WTC11 (cell line): ENCODE measurements around the gene GTSE1. TPM values are rescaled to one million over a fixed set of nuclear protein-coding genes. Genes with fewer than 3 reads are reported as not detected.

Experiments
- ATAC-seq: fragments of 200-7000 bp; cut with Tn5 transposase; 2 replicates; pipeline ENCODE4 v1.10.0; 2021; ENCODE audit warnings: mild to moderate bottlenecking, moderate library complexity
- CTCF ChIA-PET: fragments of 300-600 bp; sonication (Branson Sonifier 250); formaldehyde crosslinking; loops from one replicate; lab custom pipeline; 2021; ENCODE audit warnings: antibody characterized with exemption; lab: Charles Lee
- POLR2A ChIA-PET: fragments of 350-600 bp; sonication (Branson Sonifier 250); formaldehyde crosslinking; loops from one replicate; lab custom pipeline; 2021; ENCODE audit warnings: antibody characterized with exemption; lab: Charles Lee
- DNase-seq: peaks from one replicate; pipeline ENCODE4 v3.0.0; 2021; ENCODE audit warnings: low spot score
- H3K27ac Mint-ChIP-seq: 2 replicates; pipeline ENCODE4 v1.8.0; 2021; ENCODE audit warnings: mixed read lengths
- H3K27me3 Mint-ChIP-seq: 2 replicates; pipeline ENCODE4 v1.8.0; 2021; ENCODE audit warnings: low read depth, mild to moderate bottlenecking, moderate library complexity, mixed read lengths
- H3K36me3 Mint-ChIP-seq: 2 replicates; pipeline ENCODE4 v1.8.0; 2021; ENCODE audit warnings: mixed read lengths
- H3K4me1 Mint-ChIP-seq: 2 replicates; pipeline ENCODE4 v1.8.0; 2022; ENCODE audit warnings: mixed read lengths
- H3K4me3 Mint-ChIP-seq: 2 replicates; pipeline ENCODE4 v1.8.0; 2021; ENCODE audit warnings: mild to moderate bottlenecking, moderate library complexity, mixed read lengths
- H3K9me3 Mint-ChIP-seq: 2 replicates; pipeline ENCODE4 v1.8.0; 2021; ENCODE audit warnings: mixed read lengths
- CTCF ChIP-seq: fragments of 200-600 bp; IDR thresholded peaks from 2 replicates; pipeline ENCODE4 v1.8.0; 2022; ENCODE audit warnings: antibody characterized with exemption
- ELF4 ChIP-seq: sonication (generic); formaldehyde crosslinking; IDR thresholded peaks from 2 replicates; pipeline ENCODE4 v1.8.1; 2022; ENCODE audit warnings: low read depth, mild to moderate bottlenecking, moderate library complexity, missing genetic modification reagents
- EMX1 ChIP-seq: fragments of 250-450 bp; sonication (Bioruptor Pico); IDR thresholded peaks from 2 replicates; pipeline ENCODE4 v1.8.0; 2021; ENCODE audit warnings: mild to moderate bottlenecking
- GRHL2 ChIP-seq: fragments of 250-450 bp; sonication (Bioruptor Pico); IDR thresholded peaks from 2 replicates; pipeline ENCODE4 v1.8.0; 2022; ENCODE audit warnings: mild to moderate bottlenecking, moderate library complexity; ENCODE audit not compliant: insufficient replicate concordance, severe bottlenecking
- NFE2L1 ChIP-seq: sonication (generic); formaldehyde crosslinking; IDR thresholded peaks from 2 replicates; pipeline ENCODE4 v1.8.1; 2023; ENCODE audit warnings: missing genetic modification reagents
- NR1H2 ChIP-seq: sonication (generic); formaldehyde crosslinking; IDR thresholded peaks from 2 replicates; pipeline ENCODE4 v1.9.0; 2021; ENCODE audit warnings: mild to moderate bottlenecking, moderate library complexity, missing genetic modification reagents
- NR2C2 ChIP-seq: sonication (generic); formaldehyde crosslinking; IDR thresholded peaks from 2 replicates; pipeline ENCODE4 v1.8.0; 2022; ENCODE audit warnings: mild to moderate bottlenecking, missing genetic modification reagents
- SP1 ChIP-seq: sonication (generic); formaldehyde crosslinking; conservative IDR thresholded peaks from 2 replicates; pipeline ENCODE4 v1.8.1; 2022; ENCODE audit warnings: missing genetic modification reagents
- STAT6 ChIP-seq: sonication (generic); formaldehyde crosslinking; conservative IDR thresholded peaks from 2 replicates; pipeline ENCODE4 v1.8.1; 2023; ENCODE audit warnings: mild to moderate bottlenecking, low read depth, missing genetic modification reagents, moderate library complexity
- TP53 ChIP-seq: sonication (generic); formaldehyde crosslinking; IDR thresholded peaks from 2 replicates; pipeline ENCODE4 v1.8.1; 2023; ENCODE audit warnings: mild to moderate bottlenecking, missing genetic modification reagents
- ZNF138 ChIP-seq: sonication (generic); formaldehyde crosslinking; conservative IDR thresholded peaks from 2 replicates; pipeline ENCODE4 v1.8.1; 2022; ENCODE audit warnings: mild to moderate bottlenecking, moderate library complexity, missing genetic modification reagents
- ZNF416 ChIP-seq: fragments of 250-450 bp; sonication (Bioruptor Pico); IDR thresholded peaks from 2 replicates; pipeline ENCODE4 v1.9.0; 2021; ENCODE audit warnings: mild to moderate bottlenecking, inconsistent platforms
- total RNA-seq: library from RNA; stranded (reverse); gene quantifications from 3 replicates; pipeline ENCODE4 v1.2.3, GENCODE V29; 2021
- TF ChIP-seq, protein P1 (sequence below): sonication (generic); formaldehyde crosslinking; IDR thresholded peaks from 2 replicates; pipeline ENCODE4 v1.8.0; 2022; ENCODE audit warnings: missing genetic modification reagents

GTSE1 gene
- total RNA-seq, 1 experiment from 2014 or later: 56.1 TPM

DNA sequence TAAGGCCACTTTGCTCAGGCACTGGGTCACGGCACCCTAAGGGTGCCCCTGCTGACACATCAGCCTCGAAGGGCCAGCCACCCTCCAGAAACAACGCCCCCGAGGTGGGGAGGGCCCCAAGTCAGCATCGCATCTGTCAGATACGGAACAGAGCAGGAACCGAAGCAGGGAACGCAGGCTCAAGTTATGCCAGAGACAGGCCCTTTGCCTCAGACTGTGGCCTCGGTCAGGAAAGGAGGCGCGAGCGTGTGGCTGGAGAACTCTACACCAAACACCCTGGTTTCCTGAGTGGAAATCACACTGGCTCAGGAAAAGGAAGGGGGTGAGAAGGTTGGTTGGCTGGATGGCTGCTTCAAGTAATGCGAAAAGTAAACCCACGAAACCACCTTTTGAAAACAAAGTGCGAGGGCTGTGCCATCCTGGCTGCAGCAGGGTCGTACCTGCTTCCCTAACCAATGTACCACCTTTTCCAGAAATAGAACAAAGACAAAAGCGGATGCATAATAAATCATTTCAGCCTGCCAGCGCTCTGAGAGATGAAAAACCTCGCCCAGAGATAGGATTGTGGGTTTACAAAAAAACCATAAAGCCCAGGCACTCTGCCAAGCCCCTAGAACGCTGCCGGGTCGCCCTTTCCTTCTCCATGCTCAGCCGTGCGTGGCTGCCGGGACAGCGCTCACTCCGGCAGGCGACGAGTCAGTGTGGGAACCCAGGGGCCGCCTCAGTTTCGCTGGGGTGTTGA lies 77.4 kb downstream of the GTSE1 start (continued):
- TF ChIP-seq STAT6: no peak

- Mint-ChIP-seq H3K27me3 (no peaks in the 10 kb centered on the region), H3K36me3 (peaks cover 9% of the 10 kb centered on the region), H3K27ac (no peak overlapping the region; the same call in 1 of the 2 replicates), H3K4me3 (no peak overlapping the region), H3K4me1 (peaks cover 29% of the 10 kb centered on the region), H3K9me3 (peaks cover 4% of the 10 kb centered on the region)
- ATAC-seq (no peak), DNase-seq (no peak)
- TF ChIP-seq GRHL2: no peak
- TF ChIP-seq ZNF416 (CRISPR knock-in tag): no peak
- no peak for TF ChIP-seq NFE2L1 (CRISPR knock-in tag)
- TF ChIP-seq EMX1 (CRISPR knock-in tag): no peak
- no peak for TF ChIP-seq NR1H2
- TF ChIP-seq, protein P1, sequence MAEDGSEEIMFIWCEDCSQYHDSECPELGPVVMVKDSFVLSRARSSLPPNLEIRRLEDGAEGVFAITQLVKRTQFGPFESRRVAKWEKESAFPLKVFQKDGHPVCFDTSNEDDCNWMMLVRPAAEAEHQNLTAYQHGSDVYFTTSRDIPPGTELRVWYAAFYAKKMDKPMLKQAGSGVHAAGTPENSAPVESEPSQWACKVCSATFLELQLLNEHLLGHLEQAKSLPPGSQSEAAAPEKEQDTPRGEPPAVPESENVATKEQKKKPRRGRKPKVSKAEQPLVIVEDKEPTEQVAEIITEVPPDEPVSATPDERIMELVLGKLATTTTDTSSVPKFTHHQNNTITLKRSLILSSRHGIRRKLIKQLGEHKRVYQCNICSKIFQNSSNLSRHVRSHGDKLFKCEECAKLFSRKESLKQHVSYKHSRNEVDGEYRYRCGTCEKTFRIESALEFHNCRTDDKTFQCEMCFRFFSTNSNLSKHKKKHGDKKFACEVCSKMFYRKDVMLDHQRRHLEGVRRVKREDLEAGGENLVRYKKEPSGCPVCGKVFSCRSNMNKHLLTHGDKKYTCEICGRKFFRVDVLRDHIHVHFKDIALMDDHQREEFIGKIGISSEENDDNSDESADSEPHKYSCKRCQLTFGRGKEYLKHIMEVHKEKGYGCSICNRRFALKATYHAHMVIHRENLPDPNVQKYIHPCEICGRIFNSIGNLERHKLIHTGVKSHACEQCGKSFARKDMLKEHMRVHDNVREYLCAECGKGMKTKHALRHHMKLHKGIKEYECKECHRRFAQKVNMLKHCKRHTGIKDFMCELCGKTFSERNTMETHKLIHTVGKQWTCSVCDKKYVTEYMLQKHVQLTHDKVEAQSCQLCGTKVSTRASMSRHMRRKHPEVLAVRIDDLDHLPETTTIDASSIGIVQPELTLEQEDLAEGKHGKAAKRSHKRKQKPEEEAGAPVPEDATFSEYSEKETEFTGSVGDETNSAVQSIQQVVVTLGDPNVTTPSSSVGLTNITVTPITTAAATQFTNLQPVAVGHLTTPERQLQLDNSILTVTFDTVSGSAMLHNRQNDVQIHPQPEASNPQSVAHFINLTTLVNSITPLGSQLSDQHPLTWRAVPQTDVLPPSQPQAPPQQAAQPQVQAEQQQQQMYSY (CRISPR knock-in tag): no peak
- TF ChIP-seq NR2C2 (CRISPR knock-in tag): no peak
- TF ChIP-seq ZNF138 (CRISPR knock-in tag): no peak
- no peak for TF ChIP-seq ELF4 (CRISPR knock-in tag)
- ChIA-PET POLR2A (no interaction called here), CTCF (no interaction called here)
Measured at GRCh38 chr22:46374663-46375474, 78.2 kb downstream of the GTSE1 start.

- peaks cover 34% of the 10 kb centered on the region for H3K4me1 Mint-ChIP-seq
- CTCF ChIA-PET: interaction anchor here (1.4 to 4.2 kb wide), 3 partner anchors 9 to 166 kb away, joined by 4 to 54 read pairs (median 5); no protein-coding TSS in a partner anchor
- POLR2A ChIA-PET: no interaction called here
- peaks cover 4% of the 10 kb centered on the region for H3K9me3 Mint-ChIP-seq
- ATAC-seq: no peak
- TF ChIP-seq TP53 (CRISPR knock-in tag) (no peak), CTCF (no peak), SP1 (CRISPR knock-in tag) (no peak)
- TF ChIP-seq, all 79 proteins: peak for 0
- peaks cover 9% of the 10 kb centered on the region for H3K36me3 Mint-ChIP-seq
- H3K4me3 Mint-ChIP-seq: no peak overlapping the region
- H3K27ac Mint-ChIP-seq: no peak overlapping the region
- no peaks in the 10 kb centered on the region for H3K27me3 Mint-ChIP-seq
- no peak for DNase-seq
Measured at GRCh38 chr22:46376111-46376510, 79.4 kb downstream of the GTSE1 start.
